Measurements from ENCODE around the gene ZNF714.
"Not testable (repeated sequence)": the region's sequence is repeated elsewhere in the genome, so short reads cannot be mapped to it uniquely, and the experiment has no call there.

Gene ZNF714

GRCh38 chr19:21130097-21130775 lies 48.2 kb downstream of the ZNF714 start:
- no peak for DNase-seq (ENCODE audit: low read depth)

GRCh38 chr19:21133633-21134032 lies 51.6 kb downstream of the ZNF714 start:
- DNase-seq (ENCODE audit: low read depth), result no peak

DNA sequence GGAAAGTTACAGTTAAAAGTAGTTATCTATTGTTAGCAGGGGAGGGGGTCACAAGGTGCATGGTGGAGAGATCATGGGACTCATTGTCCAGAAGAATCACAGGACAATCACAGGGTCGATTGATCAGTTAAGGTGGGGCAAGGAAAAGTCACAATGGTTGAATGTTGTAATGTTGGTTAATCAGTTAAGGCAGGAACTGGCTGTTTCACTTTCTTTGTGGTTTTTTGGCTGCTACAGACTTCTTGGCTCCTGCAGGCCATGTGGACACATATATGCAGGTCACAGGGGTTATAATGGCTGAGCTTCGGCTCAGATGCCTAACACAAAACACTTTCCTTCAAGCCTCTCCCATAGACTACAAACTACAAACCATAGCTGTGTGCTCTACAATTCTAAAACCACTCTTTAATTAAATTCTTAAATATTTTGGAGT lies 52.9 kb downstream of the ZNF714 start:
- no peak for DNase-seq (ENCODE audit: low read depth)

- no peak for DNase-seq (ENCODE audit: low read depth)
Observed at GRCh38 chr19:21135433-21135832, 53.4 kb downstream of the ZNF714 start.

DNA sequence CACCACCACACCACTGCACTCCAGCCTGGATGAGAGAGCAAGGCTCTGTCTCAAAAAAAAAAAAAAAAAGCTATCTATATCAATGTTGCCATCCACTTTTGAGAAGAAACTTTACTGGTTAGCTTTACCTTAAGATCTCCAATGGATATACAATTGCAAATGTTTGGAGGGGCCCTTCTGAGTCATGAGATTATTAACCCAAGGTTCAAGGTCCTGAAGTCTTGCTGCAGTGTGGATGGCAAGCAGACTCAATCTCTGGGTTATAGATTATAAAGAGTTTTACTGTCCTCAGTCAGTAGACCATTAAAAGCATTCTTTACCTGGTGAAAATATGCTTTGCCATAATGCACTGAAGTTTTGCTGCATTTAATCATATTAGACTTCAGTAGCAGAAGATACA lies 56.1 kb downstream of the ZNF714 start:
- DNase-seq (ENCODE audit: low read depth), result no peak

DNA sequence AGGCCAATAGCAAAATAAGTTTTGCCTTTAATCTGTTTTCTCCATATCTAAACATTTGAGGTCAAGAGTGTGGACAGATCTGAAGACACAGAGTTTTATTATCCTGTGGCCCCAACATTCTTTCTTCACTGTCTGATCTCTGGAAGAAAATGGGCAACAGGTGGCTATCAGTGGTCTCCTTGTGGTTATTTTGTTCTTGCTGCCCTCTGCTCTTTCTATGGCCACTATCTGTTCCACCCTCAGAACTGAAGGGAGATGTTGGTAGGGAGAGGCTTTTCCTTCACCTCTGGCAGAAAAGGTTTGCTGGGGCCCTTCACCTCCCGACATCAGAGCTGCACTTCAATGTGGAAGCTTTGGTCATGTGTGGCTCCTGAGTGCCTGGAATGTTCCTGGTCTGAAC lies 59.0 kb downstream of the ZNF714 start:
- not testable (repeated sequence) for DNase-seq (ENCODE audit: low read depth)

- peak; percentile 96 for DNase-seq (ENCODE audit: low read depth)
Observed at GRCh38 chr19:21141787-21142464, 59.9 kb downstream of the ZNF714 start, which contains the start of gene ZNF431. Gene ZNF431, plus strand, starts transcription at chr19:21142040. Its CDS starts 144 bp downstream, at chr19:21142184.

- no peak for DNase-seq (ENCODE audit: low read depth)
Observed at GRCh38 chr19:21143428-21143827, 61.4 kb downstream of the ZNF714 start.

DNA sequence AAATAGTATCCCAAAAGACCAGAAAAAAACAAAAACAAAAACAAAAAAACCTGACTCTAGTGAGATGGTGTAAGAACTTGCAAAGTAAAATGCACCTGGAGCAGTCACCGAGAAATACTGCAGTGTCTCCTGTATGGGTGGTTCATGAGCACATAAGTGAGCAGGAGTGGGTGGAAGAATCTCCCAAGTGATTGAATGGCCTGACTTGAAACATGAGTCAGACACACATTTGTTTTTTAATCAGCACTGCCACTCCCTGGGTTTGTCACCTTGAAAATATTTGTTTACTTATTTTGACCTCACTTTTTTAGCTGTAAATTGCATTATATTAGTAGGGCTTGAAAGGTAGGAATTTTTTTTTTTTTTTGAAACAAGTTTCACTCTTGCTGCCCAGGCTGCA lies 61.9 kb downstream of the ZNF714 start:
- DNase-seq (ENCODE audit: low read depth), result peak; percentile 39

DNA sequence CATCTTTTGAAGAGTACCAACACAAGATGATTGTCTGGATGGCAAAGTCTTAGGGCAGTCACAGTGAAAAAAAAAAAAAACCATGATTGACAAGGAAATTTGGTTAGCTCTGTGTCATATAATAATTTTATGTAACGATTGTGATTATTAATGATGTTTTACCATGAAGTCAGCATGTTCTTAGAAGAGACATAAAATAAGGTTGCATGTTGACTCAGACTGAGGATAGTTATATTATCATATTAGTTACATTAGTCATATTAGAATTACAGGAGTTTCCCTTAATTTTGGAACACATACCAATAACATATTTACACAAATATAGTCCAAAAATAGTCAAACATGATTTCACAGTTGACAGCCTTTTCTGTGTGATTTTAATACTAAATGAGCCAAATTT lies 65.5 kb downstream of the ZNF714 start:
- no peak for DNase-seq (ENCODE audit: low read depth)

DNA sequence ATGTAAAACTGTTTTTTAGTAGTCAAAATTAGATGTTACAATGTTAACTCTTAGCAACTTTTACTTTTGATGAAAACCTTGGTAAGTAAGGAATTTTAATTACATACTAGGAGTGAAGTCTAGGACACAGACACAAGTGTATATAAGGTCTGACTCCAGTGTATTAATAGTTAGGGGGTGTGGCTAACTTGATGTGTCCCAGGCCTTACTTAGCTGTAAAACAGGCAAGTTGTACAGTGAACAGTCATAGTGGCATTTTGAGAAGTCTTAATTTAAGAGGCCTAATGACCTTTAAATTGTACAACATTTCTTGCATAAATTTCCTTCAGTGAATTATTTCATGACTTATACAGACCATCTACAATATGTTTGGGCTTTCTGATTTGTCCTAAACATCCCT lies 66.7 kb downstream of the ZNF714 start:
- no peak for DNase-seq (ENCODE audit: low read depth)

GRCh38 chr19:21149877-21150276 lies 67.9 kb downstream of the ZNF714 start:
- DNase-seq (ENCODE audit: low read depth), result no peak

DNA sequence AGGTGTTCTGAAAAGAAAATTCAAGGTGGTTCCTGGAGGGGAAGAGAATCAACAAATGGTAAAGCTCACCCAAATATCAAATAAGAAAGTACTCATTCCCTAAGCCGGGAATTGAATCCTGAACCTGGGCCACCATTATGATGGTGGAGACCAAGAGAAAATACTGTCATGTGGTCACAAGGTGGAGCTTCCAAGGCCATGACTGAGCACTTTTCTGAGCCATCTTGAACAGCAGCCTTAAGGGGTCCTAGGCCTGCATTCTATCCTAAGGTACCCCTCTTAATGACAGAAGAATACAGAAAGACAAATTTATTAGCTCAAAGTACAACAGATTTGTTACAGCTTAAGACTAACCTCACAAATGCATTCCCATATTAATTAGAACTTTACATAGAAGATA lies 69.5 kb downstream of the ZNF714 start:
- DNase-seq (ENCODE audit: low read depth), result no peak

DNA sequence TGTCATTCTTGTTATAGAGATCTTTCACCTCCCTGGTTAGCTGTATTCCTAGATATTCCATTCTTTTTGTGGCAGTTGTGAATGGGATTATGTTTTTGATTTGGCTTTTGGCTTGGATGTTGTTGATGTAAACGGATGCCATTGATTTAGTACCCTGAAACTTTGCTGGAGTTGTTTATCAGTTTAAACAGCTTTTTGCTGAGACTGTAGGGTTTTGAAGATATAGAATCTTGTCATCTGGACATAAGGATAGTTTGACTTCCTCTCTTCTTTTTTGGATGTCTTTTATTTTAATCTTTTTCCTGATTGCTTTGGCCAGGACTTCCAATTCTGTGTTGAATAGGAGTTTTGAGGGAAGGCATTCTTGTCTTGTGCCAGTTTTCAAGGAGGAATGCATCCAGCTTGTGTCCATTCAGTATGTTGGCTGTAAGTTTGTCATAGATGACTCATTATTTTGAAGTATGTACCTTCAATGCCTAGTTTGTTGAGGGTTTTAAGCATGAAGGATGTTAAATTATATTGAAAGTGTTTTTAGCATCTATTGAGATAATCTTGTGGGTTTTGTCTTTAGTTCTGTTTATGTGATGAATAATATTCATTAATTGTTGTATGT lies 76.6 kb downstream of the ZNF714 start:
- DNase-seq (ENCODE audit: low read depth), result peak; percentile 70

- DNase-seq (ENCODE audit: low read depth), result no peak
Observed at GRCh38 chr19:21164541-21164940, 82.5 kb downstream of the ZNF714 start.

DNA sequence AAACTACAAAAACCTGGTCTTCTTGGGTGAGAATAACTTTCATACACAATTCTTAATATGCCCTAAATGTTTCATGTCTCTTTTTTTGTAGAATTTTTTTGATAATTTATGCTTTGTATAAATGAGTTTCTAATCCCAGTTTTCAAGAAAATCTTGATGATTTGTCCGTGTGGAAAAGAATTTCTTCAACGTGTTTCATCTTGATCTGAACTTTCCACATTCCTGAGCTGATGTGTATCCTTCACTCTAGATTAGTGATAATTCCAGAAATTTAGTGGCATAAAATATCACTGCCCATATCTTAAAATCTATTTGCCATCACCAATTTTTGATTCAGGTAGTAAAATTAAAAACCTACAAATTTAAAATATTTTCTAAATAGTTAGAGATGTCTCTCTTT lies 84.4 kb downstream of the ZNF714 start:
- DNase-seq (ENCODE audit: low read depth), result no peak

Measured in iris pigment epithelial cell (primary cell).